HG02798 (cell line): ENCODE data around the gene CHD1L.
"Not testable (repeated sequence)": the region's sequence is repeated elsewhere in the genome, so short reads cannot be mapped to it uniquely, and the experiment has no call there.

ENCODE experiments used
- ATAC-seq: cut with Tn5 transposase; IDR thresholded peaks from one replicate; pipeline ENCODE4 v1.9.1; 2021; ENCODE audit warnings: mild to moderate bottlenecking; ENCODE audit not compliant: unreplicated experiment, poor library complexity

CHD1L gene

GRCh38 chr1:147242449-147243227 is at the start of gene CHD1L:
Gene CHD1L, plus strand, starts transcription at chr1:147242684. Its CDS starts 20 bp downstream, at chr1:147242704.
- ATAC-seq = peak; percentile 92

DNA sequence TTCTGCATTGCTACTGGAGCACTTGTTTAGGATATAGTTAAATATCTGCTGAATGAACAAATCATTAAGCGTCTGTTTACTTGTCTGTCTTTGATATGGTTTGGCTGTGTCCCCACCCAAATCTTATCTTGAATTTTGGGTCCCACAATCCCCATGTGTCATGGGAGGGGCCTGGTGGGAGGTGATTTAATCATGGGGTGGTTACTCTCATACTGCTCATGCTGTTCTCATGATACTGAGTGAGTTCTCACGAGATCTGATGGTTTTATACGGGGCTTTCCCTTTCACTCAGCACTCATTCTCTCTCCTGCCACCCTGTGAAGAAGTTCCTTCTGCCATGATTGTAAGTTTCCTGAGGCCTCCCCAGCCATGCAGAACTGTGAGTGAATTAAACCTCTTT is 45.2 kb upstream of the CHD1L start:
- not testable (repeated sequence) for ATAC-seq

DNA sequence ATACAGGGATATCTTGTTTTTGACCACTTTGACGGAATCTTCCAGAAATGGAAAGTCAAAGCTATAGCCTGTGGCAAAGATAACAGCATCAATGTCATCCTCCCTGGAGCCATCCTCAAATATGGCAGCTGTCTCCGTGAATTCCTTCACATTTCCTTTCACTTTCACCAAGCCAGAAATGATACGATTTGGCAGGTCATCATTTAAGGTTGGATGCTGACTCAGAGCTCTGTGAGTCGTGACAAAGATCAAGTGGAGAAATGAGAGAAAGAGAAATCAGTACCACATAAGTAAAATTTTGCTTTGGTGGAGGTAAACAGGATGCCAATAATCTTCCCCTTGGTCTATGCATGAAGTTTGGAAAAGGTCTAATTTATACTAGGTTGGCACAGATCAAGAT is 41.2 kb upstream of the CHD1L start:
- ATAC-seq = no peak

DNA sequence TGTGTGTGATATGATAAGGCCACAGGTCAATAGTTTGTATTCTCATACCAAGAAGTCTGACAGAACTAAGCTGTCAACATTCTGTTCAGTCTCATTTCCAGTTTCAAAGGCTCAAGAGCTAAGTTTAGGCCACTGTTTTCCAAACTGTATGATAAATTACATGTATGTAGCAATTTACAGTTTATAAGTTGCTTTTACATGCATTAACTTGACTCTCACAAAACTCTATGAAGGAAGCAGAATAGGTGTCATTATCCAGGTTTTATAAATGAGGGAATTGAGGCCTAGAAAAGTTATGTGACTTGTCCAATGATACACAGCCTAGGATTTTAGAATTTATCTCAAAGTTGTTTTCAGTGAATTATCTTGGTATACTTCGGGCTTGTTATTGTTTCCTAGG is 40.7 kb upstream of the CHD1L start:
- no peak for ATAC-seq

DNA sequence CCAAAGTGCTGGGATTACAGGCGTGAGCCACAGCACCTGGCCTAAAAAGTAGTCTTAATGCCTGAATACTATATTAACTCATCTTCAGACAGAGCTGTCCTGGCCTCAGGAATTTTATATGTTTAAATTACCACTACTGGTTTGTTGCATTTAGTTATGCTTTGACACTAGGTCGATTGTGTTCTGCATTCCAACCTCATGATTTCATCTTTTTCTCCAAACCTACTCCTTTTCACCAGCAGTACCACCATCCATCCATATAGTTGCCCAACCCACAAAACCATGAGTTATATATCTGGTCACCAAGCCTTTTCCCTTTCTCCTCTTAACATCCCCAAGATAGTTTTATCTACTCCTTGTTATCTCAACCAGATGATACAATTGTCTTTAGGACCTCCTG is 39.9 kb upstream of the CHD1L start:
- no peak for ATAC-seq

GRCh38 chr1:147204080-147204479 is 38.4 kb upstream of the CHD1L start:
- no peak for ATAC-seq

DNA sequence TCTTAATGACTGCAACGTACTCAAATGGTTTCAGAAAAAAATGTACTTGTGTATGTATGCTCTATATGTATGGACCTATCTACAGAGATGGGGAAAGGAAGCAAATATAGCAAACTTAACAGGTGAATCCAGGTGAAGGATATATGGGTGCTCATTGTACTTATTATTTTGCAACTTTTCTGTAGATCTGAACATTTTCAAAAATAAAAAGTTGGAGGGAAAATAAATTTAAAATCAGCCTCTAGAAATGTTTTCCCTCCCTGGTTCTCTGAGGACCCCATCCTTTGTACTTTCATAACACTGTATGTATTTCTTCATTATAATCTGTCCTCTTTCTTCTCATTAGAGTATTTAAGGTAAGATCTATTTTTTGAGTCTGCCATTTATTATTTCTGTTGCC is 35.3 kb upstream of the CHD1L start:
- ATAC-seq = no peak

DNA sequence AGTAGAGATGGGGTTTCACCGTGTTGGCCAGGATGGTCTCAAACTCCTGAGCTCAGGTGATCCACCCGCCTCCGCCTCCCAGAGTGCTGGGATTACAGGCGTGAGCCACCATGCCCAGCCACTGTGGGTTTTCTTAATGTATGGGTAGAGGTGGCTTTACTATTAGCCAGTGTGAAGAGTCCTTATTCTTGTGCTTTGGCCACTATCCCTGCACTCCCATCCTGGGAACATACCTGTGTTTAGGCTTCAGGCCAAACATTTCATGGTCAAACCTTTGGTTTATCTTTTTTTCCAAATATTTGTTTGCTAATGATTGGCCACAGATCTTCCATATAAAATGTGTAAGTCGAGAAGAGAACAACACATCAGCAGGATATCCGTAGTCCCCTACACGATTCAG is 33.9 kb upstream of the CHD1L start:
- ATAC-seq = no peak

DNA sequence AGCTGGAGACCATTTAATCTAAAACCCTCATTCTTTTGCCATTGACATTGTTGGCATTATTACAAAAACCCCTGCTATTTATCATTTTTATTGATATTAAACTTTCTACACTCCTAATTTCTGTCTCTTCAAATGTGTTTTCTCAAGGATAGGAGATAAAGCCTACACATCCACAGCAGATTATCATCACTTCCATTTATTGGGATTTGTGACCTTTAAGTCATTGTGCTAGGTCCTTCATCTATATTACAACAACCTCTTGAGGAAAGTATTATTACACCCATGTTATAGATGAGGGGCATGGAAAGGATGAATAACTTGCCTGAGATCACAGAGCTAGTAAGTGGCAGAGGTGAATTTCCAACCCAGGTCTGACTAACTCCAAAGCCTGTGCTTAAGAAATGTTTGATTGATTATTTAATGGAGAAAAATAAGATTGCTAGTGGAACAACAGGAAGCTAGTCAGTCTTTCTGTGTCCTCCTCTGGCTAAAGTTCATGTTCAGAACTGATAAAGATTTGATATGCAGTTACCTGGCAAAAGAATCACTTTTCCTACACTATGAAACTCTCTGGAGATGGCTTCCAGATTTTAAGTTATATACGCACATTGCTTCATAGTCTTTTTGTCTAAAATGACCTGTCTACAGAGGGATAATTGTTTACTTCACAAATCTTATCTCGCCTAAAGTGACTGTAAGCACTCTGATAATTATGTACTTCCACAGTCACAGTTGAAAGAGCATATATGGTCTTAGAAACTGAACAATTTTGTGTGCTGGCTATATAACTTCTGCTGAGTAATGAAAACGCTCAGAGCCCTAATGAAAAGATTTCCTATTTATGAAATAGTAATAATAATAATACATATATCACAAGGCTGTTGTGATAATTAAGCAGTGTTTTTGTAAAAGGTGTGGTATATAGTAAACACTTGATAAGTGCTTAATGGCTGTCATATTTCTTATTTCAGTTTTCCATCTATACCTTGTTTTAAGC is 32.4 kb upstream of the CHD1L start:
- ATAC-seq = no peak

DNA sequence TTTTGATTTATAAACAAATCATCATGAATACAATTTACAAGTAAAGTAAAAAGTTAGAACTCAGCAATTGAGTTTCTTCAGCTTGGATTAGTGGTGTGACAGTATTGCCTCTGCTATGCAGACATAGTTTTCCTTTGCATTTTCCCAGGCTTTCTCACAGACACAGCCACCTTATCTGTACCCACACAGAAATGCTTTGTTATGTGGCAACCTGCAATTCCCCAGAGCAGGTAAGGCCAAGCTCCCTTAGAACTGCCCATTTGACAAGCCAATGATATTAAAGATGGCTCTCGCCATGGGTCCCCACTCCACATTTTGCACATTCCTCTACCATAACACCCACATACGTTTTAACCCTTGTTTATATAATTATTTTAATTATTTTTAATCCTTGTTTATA is 31.5 kb upstream of the CHD1L start:
- ATAC-seq = no peak

GRCh38 chr1:147211577-147211976 is 30.9 kb upstream of the CHD1L start:
- ATAC-seq = no peak

DNA sequence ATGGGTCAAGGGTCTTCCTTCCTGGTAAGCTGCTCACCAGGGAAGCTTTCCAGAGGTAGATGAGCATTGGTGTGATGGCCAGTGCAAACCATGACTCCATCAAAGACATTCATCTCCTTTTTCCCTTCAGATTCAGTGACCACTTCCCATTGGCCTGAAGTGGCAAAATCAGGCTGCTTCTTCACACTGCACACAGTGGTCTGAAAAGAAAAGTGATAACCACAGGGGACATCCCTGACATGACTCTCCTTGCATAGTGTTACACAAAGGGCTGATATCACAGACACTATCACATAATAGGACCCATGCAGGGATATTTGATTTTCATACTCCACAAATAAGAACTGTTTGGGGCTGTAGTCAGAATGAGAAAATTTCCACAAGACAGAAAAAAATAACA is 29.2 kb upstream of the CHD1L start:
- ATAC-seq = no peak

- ATAC-seq = no peak
Observed at GRCh38 chr1:147214325-147214724, 28.2 kb upstream of the CHD1L start.

- ATAC-seq = no peak
Observed at GRCh38 chr1:147214842-147215539, 27.5 kb upstream of the CHD1L start.

- no peak for ATAC-seq
Observed at GRCh38 chr1:147215540-147215916, 27.0 kb upstream of the CHD1L start.

DNA sequence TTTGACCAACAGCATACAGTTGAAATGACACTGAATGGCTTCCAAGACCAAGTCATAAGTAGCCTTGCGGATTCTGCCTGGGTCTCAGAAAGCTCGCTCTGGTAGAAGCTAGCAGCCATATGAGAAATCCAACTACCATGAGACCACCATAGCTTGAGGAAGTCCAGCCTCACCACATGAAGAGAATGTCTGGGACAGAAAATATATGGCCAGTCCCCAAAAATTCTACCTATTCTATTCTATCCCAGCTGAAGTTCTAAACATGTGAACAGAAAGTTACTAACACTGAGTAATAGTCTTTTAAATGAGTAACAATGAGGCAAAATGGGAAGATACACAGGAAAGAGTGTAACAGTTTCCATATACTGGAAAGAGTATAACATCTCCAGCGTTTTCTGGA is 26.4 kb upstream of the CHD1L start:
- ATAC-seq = no peak

GRCh38 chr1:147217141-147217540 is 25.3 kb upstream of the CHD1L start:
- no peak for ATAC-seq

DNA sequence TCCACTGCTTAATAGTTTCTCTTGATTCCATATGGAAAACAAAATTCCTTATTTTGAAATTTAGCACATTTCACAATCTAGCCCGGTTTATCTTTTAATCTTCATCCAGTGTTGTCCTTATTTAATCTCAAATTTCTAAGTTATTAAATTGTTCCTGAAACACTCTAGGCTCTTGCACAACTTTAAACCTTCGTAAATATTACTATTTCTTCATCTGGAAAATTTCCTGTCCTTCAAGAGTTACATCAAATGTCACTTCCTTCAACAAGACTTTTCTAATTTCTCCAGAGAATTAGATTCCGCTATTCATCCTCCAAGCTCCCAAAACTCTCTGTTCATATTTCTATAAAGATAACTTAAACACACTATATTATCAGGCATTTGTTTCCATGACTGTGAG is 23.9 kb upstream of the CHD1L start:
- no peak for ATAC-seq

DNA sequence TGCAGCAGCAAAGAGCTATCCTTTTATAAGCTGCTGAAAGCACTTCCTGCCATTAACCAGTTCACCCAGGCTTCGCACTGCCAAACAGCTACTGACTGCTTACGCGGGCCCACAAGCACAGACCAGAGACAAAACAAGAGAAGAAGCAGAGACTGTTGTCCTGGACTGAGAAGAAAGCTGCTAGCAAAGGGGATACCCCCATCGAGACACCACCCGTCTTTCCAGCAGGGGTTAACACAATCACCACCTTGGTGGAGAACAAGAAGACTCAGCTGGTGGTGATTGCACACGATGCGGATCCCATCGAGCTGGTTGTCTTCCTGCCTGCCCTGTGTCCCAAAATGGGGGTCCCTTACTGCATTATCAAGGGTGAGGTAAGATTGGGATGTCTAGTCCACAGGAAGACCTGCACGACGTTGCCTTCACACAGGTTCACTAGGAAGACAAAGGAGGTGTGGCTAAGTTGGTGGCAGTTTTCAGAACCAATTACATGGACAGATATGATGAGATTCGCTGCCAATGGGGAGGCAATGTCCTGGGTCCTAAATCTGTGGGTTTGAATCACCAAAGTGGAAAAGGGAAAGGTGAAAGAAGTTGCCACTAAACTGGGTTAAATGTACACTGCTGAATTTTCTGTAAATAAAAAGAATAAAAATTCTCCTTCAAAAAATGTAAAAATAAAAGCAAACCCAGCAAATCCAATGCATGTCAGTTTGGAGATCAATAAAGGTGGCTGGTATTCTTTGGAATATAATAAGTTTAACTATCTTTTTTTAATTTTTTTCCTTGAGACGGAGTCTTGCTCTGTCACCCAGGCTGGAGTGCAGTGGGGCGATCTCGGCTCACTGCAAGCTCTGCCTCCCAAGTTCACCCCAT is 18.5 kb upstream of the CHD1L start:
- no peak for ATAC-seq

DNA sequence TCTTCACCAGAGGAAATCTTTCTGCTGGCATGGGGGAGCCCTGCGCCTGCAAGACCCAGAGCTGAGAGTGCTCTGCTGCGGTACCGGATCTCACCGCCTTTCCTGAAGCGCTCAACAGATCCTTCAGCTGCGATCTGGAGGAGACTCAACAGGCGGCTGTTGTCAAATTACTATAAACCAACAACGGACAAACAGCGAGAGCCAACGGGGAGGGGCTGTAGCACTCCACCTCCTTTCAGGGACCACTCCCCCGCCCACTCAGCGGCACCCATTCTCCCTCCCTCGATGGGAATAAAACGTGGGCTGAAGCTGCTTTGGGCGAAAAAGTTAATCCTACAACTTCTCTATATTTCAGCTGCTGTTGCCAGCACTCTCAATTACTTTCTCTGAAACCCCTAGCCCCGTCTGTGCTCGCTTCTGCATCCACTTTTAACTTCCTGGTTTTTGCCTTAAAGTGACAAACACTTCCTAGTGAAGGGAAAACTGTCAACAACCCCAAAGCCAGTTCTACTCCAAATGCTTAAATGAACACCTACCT is 17.2 kb upstream of the CHD1L start, which contains the start of gene FMO5:
Gene FMO5 (minus strand): TSS at position 147 of the 538 bp plus-strand sequence. CDS start 310 bp downstream, outside the sequence.
- peak; percentile 77 for ATAC-seq
